AG09309 (cell line): ENCODE measurements around the gene CDC14A.
A peak's percentile ranks its signal among the peaks of the same experiment; 100 is the strongest.
"Not testable (repeated sequence)": the region's sequence is repeated elsewhere in the genome, so short reads cannot be mapped to it uniquely, and the experiment has no call there.

ENCODE experiments used
- DNase-seq: peaks from one replicate; pipeline ENCODE4 v3.0.0-alpha.2; 2010; ENCODE audit warnings: low read depth
- H3K4me3 ChIP-seq: 2 replicates; pipeline ENCODE4 v1.5.1; 2011; ENCODE audit warnings: mild to moderate bottlenecking, low read depth, low read length, moderate library complexity; ENCODE audit not compliant: control insufficient read depth
- TF ChIP-seq, protein P1 (sequence below): IDR thresholded peaks from 2 replicates; pipeline ENCODE4 v1.5.1; 2011; ENCODE audit warnings: mild to moderate bottlenecking, low read depth, low read length, inconsistent platforms; ENCODE audit not compliant: insufficient read depth, control insufficient read depth; ENCODE audit errors: missing control alignments

The CDC14A gene

DNA sequence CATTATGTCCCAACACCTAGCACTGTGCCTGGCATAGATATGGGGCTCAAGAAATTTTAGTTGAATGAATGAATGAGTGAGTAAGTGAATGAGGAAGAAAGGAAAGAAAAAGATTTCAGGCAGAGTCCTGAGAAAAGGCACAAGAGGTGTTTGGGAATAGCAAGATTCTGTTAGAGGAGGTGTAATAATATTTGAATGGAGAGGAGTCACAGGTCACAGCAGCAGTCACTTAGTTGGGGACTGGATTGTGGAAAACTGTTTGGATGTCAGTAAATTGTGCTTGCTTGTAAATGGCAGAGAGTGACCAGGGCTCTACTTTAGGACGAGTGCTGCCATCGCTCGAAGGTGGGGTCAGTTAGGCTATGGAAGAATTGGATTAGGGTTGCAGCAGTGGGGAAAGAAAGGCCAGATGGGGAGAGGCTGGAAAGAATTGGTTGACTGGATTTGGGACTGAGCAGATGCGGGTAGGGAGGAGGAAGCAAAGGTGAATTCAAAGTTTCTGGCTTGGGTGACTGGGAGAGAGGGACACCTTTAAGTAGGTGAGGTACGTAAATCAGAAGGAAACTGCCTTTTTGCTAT, 9.3 kb downstream of the CDC14A start:
- no peak for DNase-seq
- TF ChIP-seq, protein P1, sequence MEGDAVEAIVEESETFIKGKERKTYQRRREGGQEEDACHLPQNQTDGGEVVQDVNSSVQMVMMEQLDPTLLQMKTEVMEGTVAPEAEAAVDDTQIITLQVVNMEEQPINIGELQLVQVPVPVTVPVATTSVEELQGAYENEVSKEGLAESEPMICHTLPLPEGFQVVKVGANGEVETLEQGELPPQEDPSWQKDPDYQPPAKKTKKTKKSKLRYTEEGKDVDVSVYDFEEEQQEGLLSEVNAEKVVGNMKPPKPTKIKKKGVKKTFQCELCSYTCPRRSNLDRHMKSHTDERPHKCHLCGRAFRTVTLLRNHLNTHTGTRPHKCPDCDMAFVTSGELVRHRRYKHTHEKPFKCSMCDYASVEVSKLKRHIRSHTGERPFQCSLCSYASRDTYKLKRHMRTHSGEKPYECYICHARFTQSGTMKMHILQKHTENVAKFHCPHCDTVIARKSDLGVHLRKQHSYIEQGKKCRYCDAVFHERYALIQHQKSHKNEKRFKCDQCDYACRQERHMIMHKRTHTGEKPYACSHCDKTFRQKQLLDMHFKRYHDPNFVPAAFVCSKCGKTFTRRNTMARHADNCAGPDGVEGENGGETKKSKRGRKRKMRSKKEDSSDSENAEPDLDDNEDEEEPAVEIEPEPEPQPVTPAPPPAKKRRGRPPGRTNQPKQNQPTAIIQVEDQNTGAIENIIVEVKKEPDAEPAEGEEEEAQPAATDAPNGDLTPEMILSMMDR: no peak
- no peak overlapping the region for H3K4me3 ChIP-seq

DNA sequence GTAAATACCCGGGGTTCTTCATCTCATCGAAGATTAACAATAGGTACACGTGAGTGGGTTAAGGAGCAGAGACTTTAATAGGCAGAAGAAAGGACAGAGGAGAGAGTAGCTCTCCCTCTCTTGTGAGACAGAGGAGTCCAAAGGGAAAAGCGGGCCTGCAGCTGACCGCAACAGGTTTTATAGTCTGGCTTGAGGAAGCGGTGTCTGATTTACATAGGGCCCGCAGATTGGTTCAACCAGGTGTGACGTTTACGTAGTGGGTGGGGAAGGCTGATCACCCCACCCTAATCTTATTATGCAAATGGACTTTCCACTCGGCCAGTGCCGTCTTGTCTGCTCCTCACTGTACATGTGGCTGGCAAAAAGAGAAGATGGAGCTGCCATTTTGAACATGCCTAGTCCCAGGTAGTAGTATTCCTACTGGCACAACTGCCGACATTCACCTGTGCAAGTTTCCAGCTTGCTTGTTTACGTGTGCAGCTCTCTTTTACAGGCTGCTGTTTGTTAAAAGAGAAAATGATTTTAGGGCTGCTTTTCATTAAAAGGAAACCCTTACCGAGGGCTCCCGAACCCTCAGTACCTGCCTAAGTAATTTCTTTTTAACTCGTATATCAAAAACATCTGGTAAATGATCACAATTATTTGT, 10.6 kb downstream of the CDC14A start:
- TF ChIP-seq, protein P1: no peak
- H3K4me3 ChIP-seq: 0 out of 2 replicates have a peak overlapping the region, but pooled peaks have one; percentile 3
- peak; percentile 73 for DNase-seq

DNA sequence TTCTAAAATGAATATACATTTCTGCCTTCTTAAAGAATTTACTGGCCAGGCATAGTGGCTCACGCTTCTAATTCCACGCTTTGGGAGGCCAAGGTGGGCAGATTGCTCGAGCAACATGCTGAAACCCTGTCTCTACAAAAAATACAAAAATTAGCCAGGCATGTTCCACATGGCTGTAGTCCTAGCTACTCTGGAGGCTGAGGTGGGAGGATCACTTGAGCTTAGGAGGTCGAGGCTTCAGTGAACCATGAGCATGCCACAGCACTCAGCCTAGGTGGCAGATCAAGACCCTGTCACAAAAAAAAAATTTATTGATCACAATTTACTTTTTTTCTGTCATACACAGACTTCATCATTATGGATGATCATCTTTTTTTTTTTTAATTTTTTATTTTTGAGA, 11.5 kb downstream of the CDC14A start:
- no peak overlapping the region for H3K4me3 ChIP-seq
- TF ChIP-seq, protein P1: no peak
- DNase-seq: no peak

DNA sequence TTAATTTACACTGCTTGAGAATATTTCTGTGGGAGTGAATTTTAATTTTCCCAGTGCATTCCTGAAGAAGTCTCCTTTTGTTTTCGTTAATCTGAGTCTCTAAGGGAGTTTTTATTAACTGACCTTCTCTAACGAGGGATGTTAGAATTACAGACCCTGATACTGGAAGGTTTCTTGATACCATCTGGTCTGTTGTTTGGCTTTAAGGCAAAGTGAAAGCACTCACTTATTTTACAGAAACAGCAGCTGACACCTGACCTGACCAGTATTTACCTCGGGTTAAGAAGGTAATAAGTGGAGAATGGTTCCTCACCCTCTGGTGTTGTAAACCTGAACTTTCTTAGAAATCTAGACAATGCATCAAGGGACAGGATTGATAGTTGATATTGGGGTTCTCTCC, 12.4 kb downstream of the CDC14A start:
- TF ChIP-seq, protein P1: no peak
- DNase-seq: no peak
- no peak overlapping the region for H3K4me3 ChIP-seq

DNA sequence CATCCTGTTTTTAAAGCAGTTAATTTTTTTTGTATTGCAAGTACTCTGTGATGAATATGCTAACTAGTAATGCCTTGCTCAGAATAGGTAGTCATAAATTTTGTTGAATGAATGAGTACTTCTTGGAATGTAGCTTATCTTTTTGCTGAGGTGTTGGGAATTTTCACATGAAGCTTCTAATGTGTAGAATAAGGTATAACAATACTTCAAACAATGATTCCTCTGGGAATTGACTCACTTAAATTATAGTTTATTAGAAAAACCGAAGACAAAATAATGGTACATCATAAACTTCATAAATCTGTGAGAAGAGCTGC, 13.9 kb downstream of the CDC14A start:
- no peak overlapping the region for H3K4me3 ChIP-seq
- TF ChIP-seq, protein P1: no peak
- DNase-seq: no peak

DNA sequence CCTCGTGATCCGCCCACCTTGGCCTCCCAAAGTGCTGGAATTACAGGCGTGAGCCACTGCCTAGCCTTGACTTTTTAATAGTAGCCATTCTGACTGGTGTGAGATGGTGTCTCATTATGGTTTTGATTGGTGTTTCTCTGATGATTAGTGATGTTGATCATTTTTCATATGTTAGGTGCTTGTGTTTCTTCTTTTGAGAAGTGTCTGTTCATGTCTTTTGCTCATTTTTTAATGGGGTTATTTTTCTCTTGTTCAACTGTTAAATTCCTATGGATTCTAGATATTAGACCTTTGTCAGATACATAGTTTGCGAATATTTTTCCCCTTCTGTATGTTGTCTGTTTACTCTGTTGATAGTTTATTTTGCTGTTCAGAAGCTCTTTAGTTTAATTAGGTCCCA, 17.0 kb downstream of the CDC14A start:
- not testable (repeated sequence) for DNase-seq, H3K4me3 ChIP-seq

DNA sequence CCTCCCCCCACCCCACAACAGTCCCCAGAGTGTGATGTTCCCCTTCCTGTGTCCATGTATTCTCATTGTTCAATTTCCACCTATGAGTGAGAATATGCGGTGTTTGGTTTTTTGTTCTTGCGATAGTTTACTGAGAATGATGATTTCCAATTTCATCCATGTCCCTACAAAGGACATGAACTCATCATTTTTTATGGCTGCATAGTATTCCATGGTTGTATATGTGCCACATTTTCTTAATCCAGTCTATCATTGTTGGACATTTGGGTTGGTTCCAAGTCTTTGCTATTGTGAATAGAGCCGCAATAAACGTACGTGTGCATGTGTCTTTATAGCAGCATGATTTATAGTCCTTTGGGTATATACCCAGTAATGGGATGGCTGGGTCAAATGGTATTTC, 21.6 kb downstream of the CDC14A start:
- H3K4me3 ChIP-seq, DNase-seq: not testable (repeated sequence)

DNA sequence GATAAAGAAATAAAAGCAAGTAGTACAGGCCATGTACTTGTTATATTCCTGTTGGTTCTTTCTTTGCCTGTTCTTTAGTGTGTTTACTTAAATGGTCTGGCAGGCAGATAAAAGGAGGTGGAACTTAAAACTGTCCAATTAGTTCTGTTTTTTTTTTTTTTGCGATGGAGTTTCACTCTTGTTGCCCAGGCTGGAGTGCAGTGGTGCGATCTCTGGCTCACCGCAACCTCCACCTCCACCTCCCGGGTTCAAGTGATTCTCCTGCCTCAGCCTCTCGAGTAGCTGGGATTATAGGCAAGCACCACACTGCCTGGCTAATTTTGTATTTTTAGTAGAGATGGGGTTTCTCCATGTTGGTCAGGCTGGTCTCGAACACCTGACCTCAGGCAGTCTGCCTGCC, 24.6 kb downstream of the CDC14A start:
- not testable (repeated sequence) for DNase-seq, H3K4me3 ChIP-seq
